ENCODE results near the gene C5orf63.
"Not testable (repeated sequence)": the region's sequence is repeated elsewhere in the genome, so short reads cannot be mapped to it uniquely, and the experiment has no call there.

The C5orf63 gene

DNA sequence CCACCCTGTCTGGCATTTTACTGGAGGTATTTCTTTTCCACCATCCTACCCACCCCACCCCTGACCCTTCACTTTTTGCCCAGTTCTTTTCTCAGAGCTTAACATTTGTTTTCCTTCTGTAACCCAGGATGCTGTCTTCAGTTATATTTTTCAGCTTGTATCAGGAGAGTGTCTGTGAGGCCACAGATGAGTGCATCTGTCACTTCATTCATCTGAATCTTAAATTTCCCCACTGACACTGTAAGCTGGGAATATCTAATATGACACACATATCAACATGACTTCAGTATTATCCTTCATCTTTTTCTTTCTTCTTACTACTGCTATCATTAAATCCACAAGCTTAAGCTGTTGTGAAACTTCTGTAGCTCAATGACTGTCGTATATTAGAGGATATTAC, 47.8 kb downstream of the C5orf63 start:
- no peak for TF ChIP-seq ZFX (IDR thresholded peaks at IDR 0.05; ENCODE audit: borderline replicate concordance)
- TF ChIP-seq, protein P1, sequence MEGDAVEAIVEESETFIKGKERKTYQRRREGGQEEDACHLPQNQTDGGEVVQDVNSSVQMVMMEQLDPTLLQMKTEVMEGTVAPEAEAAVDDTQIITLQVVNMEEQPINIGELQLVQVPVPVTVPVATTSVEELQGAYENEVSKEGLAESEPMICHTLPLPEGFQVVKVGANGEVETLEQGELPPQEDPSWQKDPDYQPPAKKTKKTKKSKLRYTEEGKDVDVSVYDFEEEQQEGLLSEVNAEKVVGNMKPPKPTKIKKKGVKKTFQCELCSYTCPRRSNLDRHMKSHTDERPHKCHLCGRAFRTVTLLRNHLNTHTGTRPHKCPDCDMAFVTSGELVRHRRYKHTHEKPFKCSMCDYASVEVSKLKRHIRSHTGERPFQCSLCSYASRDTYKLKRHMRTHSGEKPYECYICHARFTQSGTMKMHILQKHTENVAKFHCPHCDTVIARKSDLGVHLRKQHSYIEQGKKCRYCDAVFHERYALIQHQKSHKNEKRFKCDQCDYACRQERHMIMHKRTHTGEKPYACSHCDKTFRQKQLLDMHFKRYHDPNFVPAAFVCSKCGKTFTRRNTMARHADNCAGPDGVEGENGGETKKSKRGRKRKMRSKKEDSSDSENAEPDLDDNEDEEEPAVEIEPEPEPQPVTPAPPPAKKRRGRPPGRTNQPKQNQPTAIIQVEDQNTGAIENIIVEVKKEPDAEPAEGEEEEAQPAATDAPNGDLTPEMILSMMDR (IDR thresholded peaks at IDR 0.05): no peak
- H3K27ac ChIP-seq: no peak overlapping the region

DNA sequence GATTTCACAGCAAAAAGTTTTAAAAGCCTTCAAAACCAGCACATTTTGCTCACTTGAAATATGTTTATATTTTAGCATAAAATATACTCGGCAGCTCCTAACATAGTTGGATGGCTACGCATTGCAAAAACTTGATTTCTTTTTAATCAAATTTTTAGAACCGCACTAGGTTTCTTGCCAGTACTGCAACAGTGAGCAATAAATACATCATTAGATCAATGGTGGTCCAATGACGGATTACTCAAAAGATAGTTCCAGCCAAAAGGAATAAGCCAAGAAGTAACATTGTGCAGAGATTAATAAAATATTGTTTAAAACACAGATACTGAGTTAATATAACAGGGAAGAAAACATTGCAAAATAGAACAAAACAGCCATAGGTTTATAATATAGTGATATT, 48.5 kb downstream of the C5orf63 start:
- no peak overlapping the region for H3K27ac ChIP-seq
- TF ChIP-seq, protein P1 (IDR thresholded peaks at IDR 0.05): no peak
- no peak for TF ChIP-seq ZFX (IDR thresholded peaks at IDR 0.05; ENCODE audit: borderline replicate concordance)

DNA sequence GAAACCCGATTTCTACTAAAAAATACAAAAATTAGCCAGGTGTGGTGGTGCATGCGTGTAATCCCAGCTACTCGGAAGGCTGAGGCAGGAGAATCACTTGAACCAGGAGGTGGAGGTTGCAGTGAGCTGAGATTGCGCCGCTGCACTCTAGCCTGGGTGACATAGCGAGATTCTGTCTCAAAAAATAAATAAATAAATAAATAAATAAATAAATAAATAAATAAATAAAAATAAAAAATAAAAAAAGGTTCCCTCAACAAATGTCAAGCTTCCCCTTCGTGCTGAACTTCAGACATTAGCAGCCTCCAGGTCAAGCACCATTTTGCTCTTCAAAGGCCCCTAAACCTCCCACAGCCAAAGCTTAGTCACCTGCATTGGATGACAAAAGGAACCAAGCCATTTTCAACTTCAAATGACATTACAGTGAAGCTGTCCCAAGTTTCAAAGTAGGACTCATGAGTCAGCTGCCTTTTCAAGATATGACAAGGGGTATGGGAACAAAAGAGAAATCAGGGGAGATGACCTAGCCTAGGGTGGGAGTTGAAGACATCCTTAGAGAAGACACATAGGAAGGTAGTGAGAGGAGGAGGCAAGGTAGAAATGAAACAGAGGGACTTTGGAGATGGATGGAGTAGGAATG, 49.6 kb downstream of the C5orf63 start:
- not testable (repeated sequence) for H3K27ac ChIP-seq

DNA sequence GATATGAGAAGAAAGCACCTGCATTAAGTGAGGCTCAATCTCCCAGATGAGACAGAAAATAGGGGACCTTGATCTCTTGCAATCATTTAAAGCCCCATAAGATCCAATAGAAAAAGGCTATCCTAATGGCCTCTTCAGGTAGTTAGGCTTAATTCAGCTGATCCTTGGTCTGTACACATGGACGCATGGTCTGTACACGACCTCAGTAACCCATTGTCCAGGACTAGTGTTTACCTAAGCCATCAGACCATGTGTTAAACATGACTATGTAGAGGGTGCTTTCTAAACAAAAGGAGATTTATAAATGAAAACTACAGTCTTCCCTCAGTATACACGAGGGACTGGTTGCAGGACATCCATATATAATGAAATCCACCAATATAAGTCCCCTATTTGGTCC, 50.5 kb downstream of the C5orf63 start:
- TF ChIP-seq, protein P1 (IDR thresholded peaks at IDR 0.05): no peak
- TF ChIP-seq ZFX (IDR thresholded peaks at IDR 0.05; ENCODE audit: borderline replicate concordance): no peak

DNA sequence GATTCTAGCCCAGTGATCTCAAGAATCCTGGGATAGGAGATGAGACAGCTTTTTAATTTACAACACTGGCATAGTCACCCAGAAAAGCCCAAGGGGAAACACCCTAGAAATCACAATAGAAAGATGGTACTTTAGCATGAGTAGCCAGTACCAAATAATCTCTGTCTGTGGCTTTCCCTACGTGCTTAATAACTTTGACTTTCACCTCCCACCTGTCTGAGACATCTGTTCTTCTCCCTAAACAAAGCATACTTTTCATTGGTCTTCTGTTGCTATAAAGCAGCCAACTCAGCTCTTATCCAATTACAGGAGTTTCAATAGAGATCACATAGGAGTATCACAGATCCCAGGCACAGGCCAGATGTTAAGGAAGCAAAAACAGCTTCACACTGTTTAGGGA, 53.4 kb downstream of the C5orf63 start:
- no peak for TF ChIP-seq ZFX (IDR thresholded peaks at IDR 0.05; ENCODE audit: borderline replicate concordance)
- TF ChIP-seq, protein P1 (IDR thresholded peaks at IDR 0.05): no peak
- H3K27ac ChIP-seq: no peak overlapping the region

More for the DNA sequence above, 50.5 kb downstream of the C5orf63 start:
- no peak overlapping the region for H3K27ac ChIP-seq

DNA sequence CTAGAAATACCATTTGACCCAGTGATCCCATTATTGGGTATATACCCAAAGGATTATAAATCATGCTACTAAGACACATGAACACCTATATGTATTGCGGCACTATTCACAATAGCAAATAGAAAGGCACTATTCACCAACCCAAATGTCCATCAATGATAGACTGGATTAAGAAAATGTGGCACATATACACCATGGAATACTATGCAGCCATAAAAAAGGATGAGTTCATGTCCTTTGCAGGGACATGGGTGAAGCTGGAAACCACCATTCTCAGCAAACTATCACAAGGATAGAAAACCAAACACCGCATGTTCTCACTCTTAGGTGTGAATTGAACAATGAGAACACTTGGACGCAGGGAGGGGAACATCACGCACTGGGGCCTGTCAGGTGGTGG, 56.6 kb downstream of the C5orf63 start:
- H3K27ac ChIP-seq: not testable (repeated sequence)

DNA sequence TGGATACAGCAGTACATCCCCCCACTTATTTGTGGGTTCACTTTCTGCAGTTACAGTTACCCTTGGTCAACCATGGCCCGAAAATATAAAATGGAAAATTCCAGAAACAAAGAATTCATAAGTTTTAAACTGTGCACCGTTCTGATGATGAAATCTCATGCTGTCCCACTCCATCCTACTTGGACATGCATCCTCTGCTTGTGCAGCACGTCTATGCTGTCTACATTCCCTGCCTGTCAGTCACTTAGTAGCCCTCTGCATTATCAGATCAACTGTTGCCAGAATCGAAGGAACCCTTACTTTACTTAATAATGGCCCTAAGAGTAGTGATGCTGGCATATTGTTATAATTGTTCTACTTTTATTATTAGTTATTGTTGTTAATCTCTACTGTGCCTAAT, 57.6 kb downstream of the C5orf63 start:
- TF ChIP-seq ZFX (IDR thresholded peaks at IDR 0.05; ENCODE audit: borderline replicate concordance): no peak
- TF ChIP-seq, protein P1 (IDR thresholded peaks at IDR 0.05): no peak
- H3K27ac ChIP-seq: no peak overlapping the region

DNA sequence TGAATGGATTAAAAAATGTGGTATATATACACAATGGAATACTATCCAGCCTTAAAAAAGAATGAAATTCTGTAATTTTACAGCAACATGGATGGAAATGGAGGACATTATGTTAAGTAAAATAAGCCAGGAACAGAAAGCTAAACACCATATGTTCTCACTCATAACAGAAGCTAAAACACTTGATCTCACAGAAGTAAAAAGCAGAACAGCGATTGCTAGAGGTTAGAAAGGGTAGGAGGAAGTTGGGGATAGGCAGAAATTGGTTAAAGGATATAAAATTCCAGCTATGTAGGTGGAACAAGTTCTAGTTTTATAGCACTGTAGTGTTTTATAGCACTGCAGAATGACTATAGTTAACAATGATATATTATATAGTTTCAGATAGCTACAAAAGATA, 58.7 kb downstream of the C5orf63 start:
- TF ChIP-seq, protein P1 (IDR thresholded peaks at IDR 0.05): no peak
- no peak for TF ChIP-seq ZFX (IDR thresholded peaks at IDR 0.05; ENCODE audit: borderline replicate concordance)
- no peak overlapping the region for H3K27ac ChIP-seq

Data from 22Rv1 (cell line).